Cardiac muscle cell (in vitro differentiated cells and primary cell): Measurements from ENCODE around the gene WDR17. TPM values are rescaled to one million over a fixed set of nuclear protein-coding genes. Genes with fewer than 3 reads are reported as not detected.
"Not testable (repeated sequence)": the region's sequence is repeated elsewhere in the genome, so short reads cannot be mapped to it uniquely, and the experiment has no call there.

ENCODE experiments used
- DNase-seq, 2 donors: peaks; one replicate each; pipeline versions ENCODE4 v3.0.0 to v3.0.0-alpha.2; 2010 to 2017; ENCODE audit warnings: low read depth in 1 of 2, low spot score in 1 of 2
- H3K27ac ChIP-seq: fragments of 200-600 bp; sonication (generic); 2 replicates; pipeline ENCODE4 v1.5.1; 2016
- H3K27me3 ChIP-seq: fragments of 200-600 bp; sonication (generic); 2 replicates; pipeline ENCODE4 v1.6.0; 2016; ENCODE audit warnings: control low read depth
- H3K36me3 ChIP-seq: fragments of 200-600 bp; sonication (generic); 2 replicates; pipeline ENCODE4 v1.5.1; 2016; ENCODE audit warnings: control low read depth
- H3K4me1 ChIP-seq: fragments of 200-600 bp; sonication (generic); 2 replicates; pipeline ENCODE4 v1.8.1; 2017; ENCODE audit warnings: low read depth, mild to moderate bottlenecking, mixed run types
- H3K4me3 ChIP-seq: fragments of 200-600 bp; sonication (generic); 2 replicates; pipeline ENCODE4 v1.5.1; 2016; ENCODE audit warnings: mild to moderate bottlenecking
- H3K9me3 ChIP-seq: fragments of 200-600 bp; sonication (generic); 2 replicates; pipeline ENCODE4 v1.5.1; 2017; ENCODE audit warnings: low read depth, mild to moderate bottlenecking, control low read depth
- polyA plus RNA-seq: library from polyadenylated mRNA; unstranded; fragments of >200 nt; fragmentation: Nextera tagmentation; extraction: Ambion mirVana; gene quantifications from 2 replicates; pipeline ENCODE4 v1.2.1, GENCODE V29; 2016
- total RNA-seq: library from RNA; depleted of rRNA; stranded (reverse); fragments of >200 nt; gene quantifications from 2 replicates; pipeline ENCODE4 v1.2.3, GENCODE V29; 2016
- TF ChIP-seq, protein P1 (sequence below): IDR thresholded peaks from 2 replicates; pipeline ENCODE4 v1.5.1; 2012; ENCODE audit warnings: low read depth, mild to moderate bottlenecking, low read length

WDR17 gene
- total and polyA plus RNA-seq, 2 experiments from 2014 or later, result 0.39 to 0.77 TPM

DNA sequence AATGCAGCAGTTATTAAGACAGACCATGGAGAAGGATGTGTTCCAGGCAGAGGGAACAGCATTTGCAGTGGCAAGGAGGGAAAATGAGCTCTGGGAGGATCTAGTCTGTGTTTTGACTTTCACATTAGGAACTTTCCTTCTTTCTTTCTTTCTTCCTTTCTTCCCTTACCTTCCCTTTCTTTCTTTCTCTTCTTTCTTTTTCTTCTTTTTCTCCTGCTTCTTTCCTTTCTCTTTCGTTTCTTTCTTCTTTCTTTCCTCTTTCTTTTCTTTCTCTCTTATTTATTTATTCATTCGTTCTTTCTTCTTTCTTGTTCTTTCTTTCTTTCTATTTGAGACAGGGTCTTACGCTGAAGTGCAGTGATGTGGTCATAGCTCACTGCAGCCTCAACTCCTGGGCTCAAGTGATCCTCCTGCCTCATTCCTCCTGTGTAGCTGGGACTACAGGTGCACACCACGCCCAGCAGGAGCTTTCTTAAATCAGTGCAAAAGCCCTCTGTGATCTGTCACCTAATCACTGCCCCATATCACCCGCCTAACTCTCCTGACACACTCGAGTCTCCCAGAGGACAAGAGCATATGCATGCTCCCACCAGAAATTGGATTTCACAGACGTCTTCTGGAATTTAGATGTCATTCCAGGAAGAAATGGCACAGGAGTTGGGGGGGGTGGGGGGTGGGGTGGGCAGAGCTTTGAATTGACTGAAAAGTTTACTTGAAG lies 145.1 kb downstream of the WDR17 start:
- no peak overlapping the region for H3K4me3 ChIP-seq
- H3K36me3 ChIP-seq, result no peaks in the 10 kb centered on the region
- H3K4me1 ChIP-seq, result no peaks in the 10 kb centered on the region
- H3K27ac ChIP-seq, result no peak overlapping the region
- no peaks in the 10 kb centered on the region for H3K27me3 ChIP-seq
- DNase-seq, result no peak
- TF ChIP-seq, protein P1, sequence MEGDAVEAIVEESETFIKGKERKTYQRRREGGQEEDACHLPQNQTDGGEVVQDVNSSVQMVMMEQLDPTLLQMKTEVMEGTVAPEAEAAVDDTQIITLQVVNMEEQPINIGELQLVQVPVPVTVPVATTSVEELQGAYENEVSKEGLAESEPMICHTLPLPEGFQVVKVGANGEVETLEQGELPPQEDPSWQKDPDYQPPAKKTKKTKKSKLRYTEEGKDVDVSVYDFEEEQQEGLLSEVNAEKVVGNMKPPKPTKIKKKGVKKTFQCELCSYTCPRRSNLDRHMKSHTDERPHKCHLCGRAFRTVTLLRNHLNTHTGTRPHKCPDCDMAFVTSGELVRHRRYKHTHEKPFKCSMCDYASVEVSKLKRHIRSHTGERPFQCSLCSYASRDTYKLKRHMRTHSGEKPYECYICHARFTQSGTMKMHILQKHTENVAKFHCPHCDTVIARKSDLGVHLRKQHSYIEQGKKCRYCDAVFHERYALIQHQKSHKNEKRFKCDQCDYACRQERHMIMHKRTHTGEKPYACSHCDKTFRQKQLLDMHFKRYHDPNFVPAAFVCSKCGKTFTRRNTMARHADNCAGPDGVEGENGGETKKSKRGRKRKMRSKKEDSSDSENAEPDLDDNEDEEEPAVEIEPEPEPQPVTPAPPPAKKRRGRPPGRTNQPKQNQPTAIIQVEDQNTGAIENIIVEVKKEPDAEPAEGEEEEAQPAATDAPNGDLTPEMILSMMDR, result no peak
- H3K9me3 ChIP-seq, result no peaks in the 10 kb centered on the region

DNA sequence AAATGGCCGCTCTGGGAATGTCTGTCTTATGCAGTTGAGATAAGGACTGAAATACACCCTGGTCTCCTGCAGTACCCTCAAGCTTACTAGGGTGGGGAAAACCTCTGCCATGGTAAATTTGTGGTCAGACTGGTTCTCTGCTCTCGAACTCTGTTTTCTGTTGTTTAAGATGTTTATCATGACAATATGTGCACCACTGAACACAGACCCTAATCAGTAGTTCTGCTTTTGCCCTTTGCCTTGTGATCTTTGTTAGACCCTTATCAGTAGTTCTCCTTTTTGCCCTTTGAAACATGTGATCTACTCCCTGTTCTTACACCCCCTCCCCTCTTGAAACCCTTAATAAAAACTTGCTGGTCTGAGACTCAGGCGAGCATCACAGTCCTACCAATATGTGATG lies 146.7 kb downstream of the WDR17 start:
- not testable (repeated sequence) for H3K27me3 ChIP-seq, H3K4me1 ChIP-seq, H3K27ac ChIP-seq, DNase-seq, H3K9me3 ChIP-seq, H3K4me3 ChIP-seq, H3K36me3 ChIP-seq

DNA sequence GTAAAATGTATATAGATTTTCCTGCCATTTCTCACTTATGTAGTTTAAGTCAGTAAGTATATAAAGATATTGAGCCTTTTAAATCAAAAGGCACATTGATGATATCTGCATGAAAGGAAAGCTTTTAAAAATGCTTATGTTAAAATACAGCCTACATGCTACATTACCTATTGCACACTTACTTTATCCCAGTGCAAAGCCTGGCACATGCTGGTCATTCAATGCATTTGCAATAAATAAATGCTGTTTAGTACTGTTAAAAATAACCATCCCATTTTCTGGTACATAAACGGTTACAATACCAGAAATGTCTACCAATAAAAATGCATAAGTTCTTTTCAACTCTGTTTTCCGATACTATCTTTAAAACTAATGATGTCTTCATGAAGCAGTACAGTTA lies 151.9 kb downstream of the WDR17 start:
- Histone ChIP-seq H3K9me3 (no peaks in the 10 kb centered on the region), H3K4me3 (no peak overlapping the region), H3K4me1 (no peaks in the 10 kb centered on the region), H3K36me3 (no peaks in the 10 kb centered on the region), H3K27ac (no peak overlapping the region), H3K27me3 (no peaks in the 10 kb centered on the region)
- TF ChIP-seq, protein P1, result no peak
- no peak for DNase-seq

DNA sequence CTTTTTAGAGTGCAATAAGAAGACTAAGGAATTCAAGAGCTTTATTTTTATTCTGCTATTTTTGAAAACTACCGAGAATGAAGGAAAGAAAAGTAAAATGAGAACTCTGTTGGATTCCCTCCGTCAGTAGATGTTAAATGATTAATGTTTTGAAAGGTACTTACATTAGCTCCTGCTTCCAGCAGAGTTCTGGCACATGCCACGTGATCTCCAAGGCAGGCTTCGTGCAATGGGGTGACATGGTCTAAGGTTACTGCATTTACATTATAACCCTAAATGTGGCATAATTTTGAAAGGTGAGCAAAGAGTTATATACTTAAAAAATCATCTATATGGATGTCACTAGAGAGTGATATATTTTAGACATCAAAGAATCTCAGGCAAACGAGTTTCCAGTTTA lies 156.5 kb downstream of the WDR17 start:
- TF ChIP-seq, protein P1, result no peak

DNA sequence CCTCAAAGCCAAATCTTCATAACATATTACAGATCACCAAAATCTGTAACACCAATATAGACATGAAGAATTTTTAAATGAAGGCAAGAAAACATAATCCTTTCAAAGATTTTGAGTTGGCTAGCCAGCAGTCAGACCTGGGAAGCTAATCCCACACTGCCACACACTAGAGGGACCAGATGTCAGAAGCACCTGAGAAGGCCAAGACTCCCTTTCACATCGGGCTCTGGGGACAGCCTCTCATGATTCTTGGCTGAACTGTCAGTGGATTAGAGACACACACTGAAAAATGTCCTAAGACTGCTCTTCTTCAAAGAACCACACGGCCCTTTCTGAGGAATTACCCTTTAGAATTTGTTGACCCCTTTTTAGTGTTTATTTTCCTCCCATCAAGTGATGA lies 157.9 kb downstream of the WDR17 start:
- H3K27me3 ChIP-seq, result no peaks in the 10 kb centered on the region
- H3K9me3 ChIP-seq, result no peaks in the 10 kb centered on the region
- no peak overlapping the region for H3K27ac ChIP-seq
- H3K36me3 ChIP-seq, result no peaks in the 10 kb centered on the region
- no peak for DNase-seq
- TF ChIP-seq, protein P1, result no peak
- no peaks in the 10 kb centered on the region for H3K4me1 ChIP-seq
- H3K4me3 ChIP-seq, result no peak overlapping the region

More for the DNA sequence above, 156.5 kb downstream of the WDR17 start:
- Histone ChIP-seq H3K4me1 (no peaks in the 10 kb centered on the region), H3K27ac (no peak overlapping the region), H3K36me3 (no peaks in the 10 kb centered on the region), H3K9me3 (no peaks in the 10 kb centered on the region), H3K27me3 (no peaks in the 10 kb centered on the region), H3K4me3 (no peak overlapping the region)
- no peak for DNase-seq

DNA sequence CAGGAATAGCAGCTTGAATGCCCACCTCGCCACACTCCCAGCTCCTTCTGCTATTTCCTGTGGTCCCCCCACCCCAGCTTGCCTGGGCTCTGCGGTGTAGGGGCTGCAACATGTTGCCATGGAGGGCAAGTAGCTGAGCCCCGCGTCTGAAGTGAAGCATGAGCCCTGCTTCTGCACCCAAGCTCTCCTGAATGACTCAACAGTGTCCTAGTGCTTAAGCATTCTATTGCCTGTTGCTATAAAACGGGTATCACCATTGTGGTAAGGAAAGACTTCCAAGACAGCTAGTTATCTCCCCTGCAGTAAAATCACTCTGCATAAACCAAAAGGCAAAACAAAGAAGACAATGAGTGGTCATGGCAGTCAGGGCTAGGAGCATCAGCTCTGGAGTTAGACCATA lies 161.1 kb downstream of the WDR17 start:
- H3K4me1 ChIP-seq, result no peaks in the 10 kb centered on the region
- H3K9me3 ChIP-seq, result no peaks in the 10 kb centered on the region
- no peak overlapping the region for H3K4me3 ChIP-seq
- TF ChIP-seq, protein P1, result no peak
- no peaks in the 10 kb centered on the region for H3K36me3 ChIP-seq
- no peak overlapping the region for H3K27ac ChIP-seq
- DNase-seq, result no peak
- no peaks in the 10 kb centered on the region for H3K27me3 ChIP-seq
